OCI-LY3 (cell line): Measurements from ENCODE around the gene METTL24.
"Not testable (repeated sequence)": the region's sequence is repeated elsewhere in the genome, so short reads cannot be mapped to it uniquely, and the experiment has no call there.

ENCODE experiments used
- H2AFZ ChIP-seq: fragments of 200-600, 300-600 bp; shearing (Covaris generic); 2 replicates; pipeline ENCODE4 v1.6.0; 2014; ENCODE audit warnings: antibody characterized with exemption, low read depth, low read length
- H3K27ac ChIP-seq: fragments of 200-600, 300-600 bp; sonication (generic); 2 replicates; pipeline ENCODE4 v1.5.1; 2014; ENCODE audit warnings: mild to moderate bottlenecking, low read length, moderate library complexity, mixed read lengths
- H3K27me3 ChIP-seq: fragments of 200-600, 300-600 bp; sonication (generic); 2 replicates; pipeline ENCODE4 v1.6.1; 2014; ENCODE audit warnings: low read depth, low read length, mixed read lengths
- H3K36me3 ChIP-seq: fragments of 200-600, 300-600 bp; sonication (generic); replicated peaks from 2 replicates; pipeline ENCODE3; 2014; ENCODE audit warnings: low read depth, low read length, mixed read lengths
- H3K4me1 ChIP-seq: fragments of 300-600, 200-600 bp; sonication (generic); 2 replicates; pipeline ENCODE4 v1.6.1; 2014; ENCODE audit warnings: low read length, mixed read lengths
- H3K4me2 ChIP-seq: fragments of 200-600, 300-600 bp; sonication (generic); 2 replicates; pipeline ENCODE4 v1.6.1; 2014; ENCODE audit warnings: low read length, mixed read lengths
- H3K4me3 ChIP-seq: fragments of 300-600, 200-600 bp; sonication (generic); 2 replicates; pipeline ENCODE4 v1.5.1; 2014; ENCODE audit warnings: antibody characterized with exemption, mild to moderate bottlenecking, low read length, moderate library complexity
- H3K79me2 ChIP-seq: fragments of 300-600, 200-600 bp; shearing (Covaris generic); 2 replicates; pipeline ENCODE4 v1.6.1; 2014; ENCODE audit warnings: mild to moderate bottlenecking, low read length, mixed read lengths
- H3K9ac ChIP-seq: fragments of 300-600, 200-600 bp; shearing (Covaris generic); 2 replicates; pipeline ENCODE4 v1.6.0; 2014; ENCODE audit warnings: mild to moderate bottlenecking, low read length, moderate library complexity
- H3K9me3 ChIP-seq: fragments of 200-600, 300-600 bp; shearing (Covaris generic); 2 replicates; pipeline ENCODE4 v1.6.1; 2014; ENCODE audit warnings: low read length, mixed read lengths; ENCODE audit not compliant: insufficient read depth
- H4K20me1 ChIP-seq: fragments of 200-600, 300-600 bp; sonication (generic); 2 replicates; pipeline ENCODE4 v1.6.1; 2016; ENCODE audit warnings: low read length, mixed read lengths; ENCODE audit not compliant: insufficient read depth
- CTCF ChIP-seq: fragments of 200-600, 300-600 bp; sonication (generic); IDR thresholded peaks from 2 replicates; pipeline ENCODE4 v1.5.1; 2014; ENCODE audit warnings: antibody characterized with exemption, low read length, low read depth
- EZH2phosphoT487 ChIP-seq: fragments of 200-600 bp; shearing (Covaris generic); IDR thresholded peaks from 2 replicates; pipeline ENCODE4 v1.6.1; 2018; ENCODE audit warnings: antibody characterized with exemption, mixed run types, low read depth

The METTL24 gene

GRCh38 chr6:110315207-110315868 lies 42.8 kb downstream of the METTL24 start:
- Histone ChIP-seq H3K79me2 (no peaks in the 10 kb centered on the region), H3K9me3 (no peaks in the 10 kb centered on the region), H3K27ac (no peak overlapping the region), H3K9ac (no peak overlapping the region), H3K4me3 (no peak overlapping the region), H3K4me2 (no peak overlapping the region), H4K20me1 (no peaks in the 10 kb centered on the region), H2AFZ (no peak overlapping the region), H3K4me1 (peaks cover 7% of the 10 kb centered on the region; the same call in 1 of the 2 replicates), H3K27me3 (no peaks in the 10 kb centered on the region), H3K36me3 (no peaks in the 10 kb centered on the region)
- TF ChIP-seq EZH2phosphoT487 (no peak), CTCF (no peak)

DNA sequence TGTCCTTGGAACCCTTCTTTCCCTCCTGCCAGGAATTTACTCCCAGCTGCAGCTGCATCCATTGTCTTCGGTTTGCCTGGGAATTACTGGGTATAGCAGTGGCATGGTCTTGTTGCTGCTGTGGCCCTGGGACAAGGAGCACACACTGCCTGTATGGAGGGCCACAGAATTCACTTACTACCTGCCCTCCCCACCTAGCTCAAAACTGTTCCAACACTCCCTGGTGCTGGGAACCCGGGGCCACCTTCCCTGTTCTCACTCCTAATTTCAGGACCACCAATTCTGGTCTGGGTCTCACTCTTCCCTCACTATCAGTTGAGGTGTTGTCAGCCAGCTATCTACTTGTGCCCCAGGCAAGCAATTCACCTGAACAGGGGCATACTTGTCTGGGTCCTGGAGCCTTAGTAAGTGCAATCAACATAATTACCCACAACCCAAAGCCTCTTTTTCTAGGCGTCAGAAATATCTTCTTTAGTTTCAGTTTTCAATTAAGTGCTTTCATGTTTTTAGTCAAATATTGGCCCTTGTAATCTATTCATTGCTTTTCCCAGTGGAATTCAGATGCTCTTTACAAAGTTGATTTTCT lies 47.2 kb downstream of the METTL24 start:
- H3K27ac ChIP-seq = no peak overlapping the region
- H3K9me3 ChIP-seq = no peaks in the 10 kb centered on the region
- H3K4me1 ChIP-seq = peaks cover 14% of the 10 kb centered on the region; the same call in 1 of the 2 replicates
- H3K9ac ChIP-seq = no peak overlapping the region
- 0 out of 2 replicates have a peak overlapping the region, but pooled peaks have one; percentile 9 for H3K4me2 ChIP-seq
- no peak overlapping the region for H2AFZ ChIP-seq
- H3K4me3 ChIP-seq = no peak overlapping the region
- no peaks in the 10 kb centered on the region for H4K20me1 ChIP-seq
- no peaks in the 10 kb centered on the region for H3K36me3 ChIP-seq
- no peaks in the 10 kb centered on the region for H3K27me3 ChIP-seq
- TF ChIP-seq EZH2phosphoT487 (no peak), CTCF (no peak)
- no peaks in the 10 kb centered on the region for H3K79me2 ChIP-seq

DNA sequence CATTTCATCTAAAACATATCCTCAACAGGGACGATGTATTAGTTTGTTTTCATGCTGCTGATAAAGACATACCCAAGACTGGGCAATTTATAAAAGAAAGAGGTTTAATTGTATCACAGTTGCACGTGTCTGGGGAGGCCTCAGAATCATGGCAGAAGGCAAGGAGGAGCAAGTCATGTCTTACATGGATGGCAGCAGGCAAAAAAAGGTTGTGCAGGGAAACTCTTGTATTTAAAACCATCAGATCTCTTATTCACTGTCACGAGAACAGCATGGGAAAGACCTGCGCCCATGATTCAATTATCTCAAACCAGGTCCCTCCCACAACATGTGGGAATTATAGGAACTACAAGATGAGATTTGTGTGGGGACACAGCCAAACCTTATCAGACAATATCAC lies 48.7 kb downstream of the METTL24 start:
- H3K27ac ChIP-seq, H3K79me2 ChIP-seq: not testable (repeated sequence)

GRCh38 chr6:110307368-110307767 lies 50.8 kb downstream of the METTL24 start:
- Histone ChIP-seq H2AFZ (no peak overlapping the region), H3K9ac (no peak overlapping the region), H3K4me3 (no peak overlapping the region), H3K36me3 (no peaks in the 10 kb centered on the region), H4K20me1 (no peaks in the 10 kb centered on the region), H3K27me3 (no peaks in the 10 kb centered on the region), H3K9me3 (no peaks in the 10 kb centered on the region), H3K27ac (no peak overlapping the region), H3K4me2 (no peak overlapping the region), H3K4me1 (peaks cover 14% of the 10 kb centered on the region; the same call in 1 of the 2 replicates), H3K79me2 (no peaks in the 10 kb centered on the region)
- TF ChIP-seq CTCF = no peak
- TF ChIP-seq EZH2phosphoT487 = no peak

More for the DNA sequence above, 48.7 kb downstream of the METTL24 start:
- not testable (repeated sequence) for H3K9me3 ChIP-seq, H3K27me3 ChIP-seq, H3K9ac ChIP-seq, H4K20me1 ChIP-seq, H2AFZ ChIP-seq, H3K4me3 ChIP-seq, H3K4me2 ChIP-seq, H3K36me3 ChIP-seq
- peaks cover 14% of the 10 kb centered on the region; the same call in 1 of the 2 replicates for H3K4me1 ChIP-seq

DNA sequence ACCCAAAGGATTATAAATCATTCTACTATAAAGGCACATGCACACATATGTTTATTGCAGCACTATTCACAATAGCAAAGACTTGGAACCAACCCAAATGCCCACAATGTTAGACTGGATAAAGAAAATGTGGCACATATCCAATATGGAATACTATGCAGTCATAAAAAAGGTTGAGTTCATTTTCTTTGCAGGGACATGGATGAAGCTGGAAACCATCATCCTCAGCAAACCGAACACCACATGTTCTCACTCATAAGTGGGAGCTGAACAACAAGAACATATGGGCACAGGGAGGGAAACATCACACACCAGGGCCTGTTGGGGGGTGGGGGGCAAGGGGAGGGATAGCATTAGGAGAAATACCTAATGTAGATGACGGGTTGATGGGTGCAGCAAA lies 52.3 kb downstream of the METTL24 start:
- H3K4me3 ChIP-seq, H3K4me2 ChIP-seq, H3K36me3 ChIP-seq, H3K27ac ChIP-seq, H3K79me2 ChIP-seq, H3K9ac ChIP-seq, H4K20me1 ChIP-seq, H3K9me3 ChIP-seq, H3K27me3 ChIP-seq, H2AFZ ChIP-seq: not testable (repeated sequence)
- H3K4me1 ChIP-seq = peaks cover 12% of the 10 kb centered on the region; the same call in 1 of the 2 replicates

GRCh38 chr6:110303692-110304091 lies 54.5 kb downstream of the METTL24 start:
- H2AFZ ChIP-seq, H4K20me1 ChIP-seq, H3K4me1 ChIP-seq, H3K4me2 ChIP-seq, H3K79me2 ChIP-seq, H3K27ac ChIP-seq, H3K4me3 ChIP-seq, H3K9me3 ChIP-seq, H3K9ac ChIP-seq, H3K36me3 ChIP-seq, H3K27me3 ChIP-seq: not testable (repeated sequence)
